HEK293 (cell line): Measurements from ENCODE around the gene SPECC1.

Source experiments
- CTCF ChIP-seq: fragments of 450-650 bp; formaldehyde crosslinking; IDR thresholded peaks from 2 replicates; pipeline ENCODE4 v1.5.1; 2016; ENCODE audit warnings: missing biosample characterization, missing genetic modification characterization
- PATZ1 ChIP-seq: fragments of 450-650 bp; formaldehyde crosslinking; IDR thresholded peaks from 2 replicates; pipeline ENCODE4 v1.5.1; 2016; ENCODE audit warnings: missing biosample characterization, missing genetic modification characterization
- SALL2 ChIP-seq: fragments of 450-650 bp; formaldehyde crosslinking; IDR thresholded peaks from 2 replicates; pipeline ENCODE4 v1.5.0; 2017; ENCODE audit warnings: missing biosample characterization, mild to moderate bottlenecking, missing genetic modification characterization, borderline replicate concordance
- SP2 ChIP-seq: fragments of 450-650 bp; formaldehyde crosslinking; IDR thresholded peaks from 2 replicates; pipeline ENCODE4 v1.5.1; 2016; ENCODE audit warnings: missing biosample characterization, missing genetic modification characterization
- TRIM28 ChIP-seq: IDR thresholded peaks from 2 replicates; pipeline ENCODE4 v1.6.1; 2011; ENCODE audit warnings: low read length, control low read depth, borderline replicate concordance
- ZNF624 ChIP-seq: fragments of 450-650 bp; formaldehyde crosslinking; IDR thresholded peaks from 2 replicates; pipeline ENCODE4 v1.5.1; 2017; ENCODE audit warnings: missing biosample characterization, missing genetic modification characterization

GRCh38 chr17:20035501-20035900 lies 26.3 kb downstream of the SPECC1 start:
- TF ChIP-seq PATZ1 (tag by site-specific recombination) (no peak), SALL2 (tag by site-specific recombination) (no peak), ZNF624 (tag by site-specific recombination) (no peak), CTCF (tag by site-specific recombination) (no peak), SP2 (no peak), TRIM28 (no peak)
